ENCODE data around the gene HLCS.

HLCS gene

GRCh38 chr21:36753556-36753955 is 212.9 kb downstream of the HLCS start:
- no peak for DNase-seq (ENCODE audit: low spot score)
- no peak for TF ChIP-seq CTCF (IDR thresholded peaks at IDR 0.05; ENCODE audit: extremely low read depth, insufficient read depth, missing control alignments)
- in situ Hi-C loops (cut with MboI; ENCODE audit: low pct_unique_long_range_greater_than_20kb, low sequenced_read_pairs, unreplicated experiment): loop anchor here (25.0 kb wide), 1 partner anchor 91 kb away; no protein-coding TSS in a partner anchor

DNA sequence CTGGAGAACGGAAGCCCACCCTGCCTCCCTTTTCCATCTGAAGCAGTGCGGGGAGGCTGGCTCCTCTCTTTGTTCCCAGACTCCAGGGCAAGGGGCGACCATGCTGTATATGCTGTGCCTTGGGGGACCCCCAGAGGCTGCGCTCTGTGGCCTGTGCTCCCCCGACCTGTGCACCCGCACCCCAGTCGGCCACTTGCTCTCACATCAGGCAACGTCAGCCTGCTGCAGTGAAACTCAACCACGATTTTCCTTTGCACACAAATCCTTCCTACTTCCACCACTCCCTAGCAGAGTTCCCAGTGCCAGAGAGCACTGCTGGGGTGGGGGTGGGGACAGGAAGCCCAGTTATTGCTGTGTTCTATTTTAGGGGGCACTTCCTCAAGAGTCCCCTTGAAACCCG is 215.1 kb downstream of the HLCS start:
- in situ Hi-C loops (cut with MboI; ENCODE audit: low pct_unique_long_range_greater_than_20kb, low sequenced_read_pairs, unreplicated experiment): loop anchor here (25.0 kb wide), 1 partner anchor 89 kb away; no protein-coding TSS in a partner anchor
- no peak for TF ChIP-seq CTCF (IDR thresholded peaks at IDR 0.05; ENCODE audit: extremely low read depth, insufficient read depth, missing control alignments)
- no peak for DNase-seq (ENCODE audit: low spot score)

DNA sequence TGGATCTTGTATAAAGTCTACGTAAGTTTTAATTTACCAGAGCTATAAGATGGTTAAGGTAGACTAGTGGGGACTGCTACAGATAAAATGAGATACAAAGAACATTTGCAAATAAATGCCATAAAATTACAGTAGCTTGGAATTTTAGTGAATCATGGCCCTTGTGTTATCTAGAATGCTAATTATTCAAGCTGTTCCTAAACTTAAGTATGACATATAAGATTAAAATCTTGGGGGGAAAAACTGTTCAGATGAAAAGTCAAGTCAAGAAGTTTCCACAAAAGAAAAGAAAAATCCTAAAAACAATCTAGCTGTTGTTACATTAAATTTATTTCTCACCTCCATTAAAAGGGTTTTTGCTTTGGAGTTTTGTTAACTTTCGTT is 215.9 kb downstream of the HLCS start:
- in situ Hi-C loops (cut with MboI; ENCODE audit: low pct_unique_long_range_greater_than_20kb, low sequenced_read_pairs, unreplicated experiment): loop anchor here (25.0 kb wide), 1 partner anchor 88 kb away; no protein-coding TSS in a partner anchor

DNA sequence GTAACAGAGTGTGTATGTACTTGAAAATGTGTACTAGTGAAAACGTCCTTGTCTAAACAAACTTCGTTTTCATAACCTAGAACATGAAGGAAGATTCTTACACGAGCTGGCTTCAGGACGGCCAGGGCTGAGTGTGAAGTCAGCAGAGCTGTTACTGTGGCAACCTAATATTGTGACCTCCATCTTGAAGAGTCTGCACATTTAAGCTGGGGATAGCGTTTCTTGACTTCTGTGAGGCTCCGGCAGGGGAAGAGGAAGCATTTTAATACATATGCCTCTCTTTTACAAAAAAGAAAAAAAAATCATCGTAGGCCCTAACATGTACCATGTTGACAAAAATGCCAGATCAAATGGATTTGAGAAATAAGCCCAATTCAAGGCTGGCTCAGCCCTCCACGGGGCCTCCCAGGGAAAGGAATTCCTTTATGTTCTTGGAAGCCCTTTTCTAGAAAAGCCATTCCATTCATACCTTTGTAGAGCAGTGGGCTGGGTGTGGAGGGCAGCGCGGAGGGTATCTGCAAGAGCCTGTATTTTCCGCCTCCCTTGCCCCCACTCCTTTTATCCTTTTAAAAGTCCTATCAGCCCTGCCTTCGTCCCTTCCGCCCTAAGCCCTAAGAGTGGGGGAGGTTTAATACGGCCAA is 216.4 kb downstream of the HLCS start:
- in situ Hi-C loops (cut with MboI; ENCODE audit: low pct_unique_long_range_greater_than_20kb, low sequenced_read_pairs, unreplicated experiment): loop anchor here (25.0 kb wide), 1 partner anchor 88 kb away; no protein-coding TSS in a partner anchor
- DNase-seq (ENCODE audit: low spot score): no peak
- no peak for TF ChIP-seq CTCF (IDR thresholded peaks at IDR 0.05; ENCODE audit: extremely low read depth, insufficient read depth, missing control alignments)

More for the DNA sequence above, 215.9 kb downstream of the HLCS start:
- TF ChIP-seq CTCF (IDR thresholded peaks at IDR 0.05; ENCODE audit: extremely low read depth, insufficient read depth, missing control alignments): no peak
- no peak for DNase-seq (ENCODE audit: low spot score)

GRCh38 chr21:36747815-36748383 is 218.6 kb downstream of the HLCS start:
- in situ Hi-C loops (cut with MboI; ENCODE audit: low pct_unique_long_range_greater_than_20kb, low sequenced_read_pairs, unreplicated experiment): no loop called here
- TF ChIP-seq CTCF (IDR thresholded peaks at IDR 0.05; ENCODE audit: extremely low read depth, insufficient read depth, missing control alignments): peak; percentile 75
- DNase-seq (ENCODE audit: low spot score): peak; percentile 86

GRCh38 chr21:36747041-36747814 is 219.2 kb downstream of the HLCS start:
- in situ Hi-C loops (cut with MboI; ENCODE audit: low pct_unique_long_range_greater_than_20kb, low sequenced_read_pairs, unreplicated experiment): no loop called here
- no peak for DNase-seq (ENCODE audit: low spot score)
- no peak for TF ChIP-seq CTCF (IDR thresholded peaks at IDR 0.05; ENCODE audit: extremely low read depth, insufficient read depth, missing control alignments)
